GM23338 (cell line): Measurements from ENCODE around the gene IFNL2. TPM values are rescaled to one million over a fixed set of nuclear protein-coding genes. Genes with fewer than 3 reads are reported as not detected.
A peak's percentile ranks its signal among the peaks of the same experiment; 100 is the strongest.

Experiments used
- ATAC-seq: fragments of 200-7000 bp; cut with Tn5 transposase; 3 replicates; pipeline ENCODE4 v1.9.1; 2020
- DNase-seq: peaks from one replicate; pipeline ENCODE4 v3.0.0-alpha.2; 2015; ENCODE audit warnings: low spot score
- H2AFZ ChIP-seq: fragments of 200-600 bp; sonication (generic); 2 replicates; pipeline ENCODE4 v1.8.0; 2016; ENCODE audit warnings: antibody characterized with exemption, mild to moderate bottlenecking, moderate library complexity
- H3F3A ChIP-seq: fragments of 200-600 bp; sonication (generic); replicated peaks from 2 replicates; pipeline ENCODE4 v1.8.0; 2017; ENCODE audit warnings: antibody characterized with exemption, mixed run types, low read depth
- H3K27ac ChIP-seq: fragments of 200-600 bp; sonication (generic); 2 replicates; pipeline ENCODE4 v1.6.1; 2016; ENCODE audit warnings: low read depth
- H3K27me3 ChIP-seq: fragments of 200-600 bp; sonication (generic); 2 replicates; pipeline ENCODE4 v1.8.0; 2016; ENCODE audit warnings: mild to moderate bottlenecking, mixed run types, moderate library complexity; ENCODE audit not compliant: insufficient read depth
- H3K36me3 ChIP-seq: fragments of 200-600 bp; sonication (generic); 2 replicates; pipeline ENCODE4 v1.8.0; 2016; ENCODE audit warnings: mild to moderate bottlenecking; ENCODE audit not compliant: insufficient read depth
- H3K4me1 ChIP-seq: fragments of 200-600 bp; sonication (generic); 2 replicates; pipeline ENCODE4 v1.8.0; 2016; ENCODE audit warnings: mild to moderate bottlenecking, moderate library complexity; ENCODE audit not compliant: insufficient read depth
- H3K4me2 ChIP-seq: fragments of 200-600 bp; sonication (generic); 2 replicates; pipeline ENCODE4 v1.7.1; 2017; ENCODE audit warnings: mixed run types
- H3K4me3 ChIP-seq: fragments of 200-600 bp; sonication (generic); 2 replicates; pipeline ENCODE4 v1.6.1; 2016; ENCODE audit warnings: mixed run types
- H3K79me2 ChIP-seq: fragments of 200-600 bp; sonication (generic); replicated peaks from 2 replicates; pipeline ENCODE4 v1.8.0; 2017; ENCODE audit warnings: mild to moderate bottlenecking; ENCODE audit not compliant: insufficient read depth
- H3K9me2 ChIP-seq: fragments of 200-600 bp; sonication (generic); 2 replicates; pipeline ENCODE4 v1.8.0; 2017; ENCODE audit not compliant: insufficient read depth
- H4K20me1 ChIP-seq: fragments of 200-600 bp; sonication (generic); replicated peaks from 2 replicates; pipeline ENCODE4 v1.8.0; 2017; ENCODE audit warnings: mild to moderate bottlenecking; ENCODE audit not compliant: insufficient read depth
- H3K27ac Mint-ChIP-seq: 2 replicates; pipeline ENCODE4 v1.8.0; 2020; ENCODE audit warnings: inconsistent platforms, mild to moderate bottlenecking, moderate library complexity, mixed read lengths
- H3K27me3 Mint-ChIP-seq: 3 replicates; pipeline ENCODE4 v1.8.0; 2022; ENCODE audit warnings: low read depth, mild to moderate bottlenecking, moderate library complexity, mixed read lengths, inconsistent platforms; ENCODE audit not compliant: insufficient read depth, poor library complexity
- H3K36me3 Mint-ChIP-seq: 3 replicates; pipeline ENCODE4 v1.8.0; 2021; ENCODE audit warnings: low read depth, mild to moderate bottlenecking, inconsistent platforms, moderate library complexity, mixed read lengths
- H3K4me1 Mint-ChIP-seq: 3 replicates; pipeline ENCODE4 v1.8.0; 2020; ENCODE audit warnings: mild to moderate bottlenecking, inconsistent platforms, mixed read lengths
- H3K4me3 Mint-ChIP-seq: 3 replicates; pipeline ENCODE4 v1.8.0; 2021; ENCODE audit warnings: moderate library complexity, mild to moderate bottlenecking, inconsistent platforms, mixed read lengths
- H3K9me3 Mint-ChIP-seq: 3 replicates; pipeline ENCODE4 v1.8.0; 2020; ENCODE audit warnings: moderate library complexity, mild to moderate bottlenecking, inconsistent platforms, mixed read lengths
- CREB1 ChIP-seq: fragments of 250-450 bp; sonication (Bioruptor Pico); IDR thresholded peaks from 2 replicates; pipeline ENCODE4 v1.5.0; 2020; ENCODE audit warnings: low read depth, mild to moderate bottlenecking, moderate library complexity
- CTCF ChIP-seq, 2 experiments: fragments of 200-600 bp in 1 of 2; sonication (generic) in 1 of 2; conservative IDR thresholded peaks; 2 replicates each; pipeline versions ENCODE4 v1.5.1 to v1.6.1; 2016 to 2017; ENCODE audit warnings: antibody characterized with exemption in 2 of 2, low read depth in 2 of 2, mild to moderate bottlenecking in 2 of 2, moderate library complexity in 1 of 2
- EZH2phosphoT487 ChIP-seq: fragments of 200-600 bp; sonication (generic); IDR thresholded peaks from one replicate; pipeline ENCODE4 v1.8.1; 2018; ENCODE audit warnings: antibody characterized with exemption; ENCODE audit not compliant: unreplicated experiment
- JUNB ChIP-seq: IDR thresholded peaks from one replicate; pipeline ENCODE4 v1.6.1; 2016; ENCODE audit warnings: antibody characterized with exemption; ENCODE audit not compliant: unreplicated experiment
- POLR2AphosphoS5 ChIP-seq: IDR thresholded peaks from 2 replicates; pipeline ENCODE4 v1.6.1; 2016; ENCODE audit warnings: antibody characterized with exemption, low read depth
- STAT1 ChIP-seq: IDR thresholded peaks from one replicate; pipeline ENCODE4 v1.6.1; 2016; ENCODE audit warnings: antibody characterized with exemption; ENCODE audit not compliant: unreplicated experiment
- ZNF114 ChIP-seq: fragments of 250-450 bp; sonication (Bioruptor Pico); IDR thresholded peaks from 2 replicates; pipeline ENCODE4 v1.5.0; 2020; ENCODE audit warnings: mild to moderate bottlenecking, moderate library complexity
- ZNF331 ChIP-seq: fragments of 250-450 bp; sonication (Bioruptor Pico); IDR thresholded peaks from 2 replicates; pipeline ENCODE4 v1.5.0; 2020; ENCODE audit warnings: low read depth, mild to moderate bottlenecking, moderate library complexity
- polyA plus RNA-seq: library from polyadenylated mRNA; unstranded; fragments of >200 nt; fragmentation: Nextera tagmentation; extraction: Ambion mirVana; gene quantifications from 2 replicates; pipeline ENCODE4 v1.2.1, GENCODE V29; 2016
- total RNA-seq: library from RNA; depleted of rRNA; stranded (reverse); fragments of >200 nt; shearing (Covaris generic); gene quantifications from 2 replicates; pipeline ENCODE4 v1.2.3, GENCODE V29; 2014
- TF ChIP-seq, protein P1 (sequence below): fragments of 250-450 bp; sonication (Bioruptor Pico); IDR thresholded peaks from 2 replicates; pipeline ENCODE4 v1.5.0; 2020; ENCODE audit warnings: mild to moderate bottlenecking, moderate library complexity
- TF ChIP-seq, protein P2 (sequence below): IDR thresholded peaks from one replicate; pipeline ENCODE4 v1.6.1; 2018; ENCODE audit warnings: antibody characterized with exemption; ENCODE audit not compliant: unreplicated experiment
- TF ChIP-seq, protein P3 (sequence below): IDR thresholded peaks from 2 replicates; pipeline ENCODE4 v1.6.1; 2016; ENCODE audit warnings: antibody characterized with exemption

Gene IFNL2
- total and polyA plus RNA-seq, 2 experiments from 2014 or later = not detected

DNA sequence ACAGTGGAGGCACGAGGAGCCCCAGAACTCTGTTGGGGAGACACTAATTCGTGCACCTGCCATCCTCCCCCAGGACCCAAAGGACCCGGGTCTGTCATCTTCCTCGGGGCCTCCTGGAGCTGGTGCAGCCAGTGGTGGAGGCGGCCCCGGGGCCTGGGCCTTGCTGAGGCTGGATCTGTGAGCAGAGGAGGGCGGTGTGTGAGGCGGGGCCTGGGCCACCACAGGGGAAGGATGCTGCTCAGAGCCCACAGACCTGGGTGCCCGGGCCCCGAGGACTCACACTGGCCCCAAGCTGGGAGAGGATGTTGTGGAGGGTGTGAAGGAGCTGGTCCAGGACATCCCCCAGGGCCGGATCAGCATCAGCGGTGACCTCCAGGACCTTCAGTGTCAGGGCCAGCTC, 31.7 kb upstream of the IFNL2 start:
- no peaks in the 10 kb centered on the region for H3K36me3 ChIP-seq
- no peak overlapping the region for H2AFZ ChIP-seq
- peaks cover 19% of the 10 kb centered on the region; the same call in 1 of the 2 replicates for H3K27me3 ChIP-seq
- no peaks in the 10 kb centered on the region for H3K4me1 ChIP-seq
- TF ChIP-seq JUNB (no peak), EZH2phosphoT487 (no peak), ZNF114 (CRISPR knock-in tag) (no peak), POLR2AphosphoS5 (no peak), CREB1 (CRISPR knock-in tag) (no peak), CTCF (conservative IDR thresholded peaks at IDR 0.05; ENCODE audit: low read depth in 2 of 2) (no peak), STAT1 (no peak), ZNF331 (CRISPR knock-in tag) (no peak)
- TF ChIP-seq, protein P1, sequence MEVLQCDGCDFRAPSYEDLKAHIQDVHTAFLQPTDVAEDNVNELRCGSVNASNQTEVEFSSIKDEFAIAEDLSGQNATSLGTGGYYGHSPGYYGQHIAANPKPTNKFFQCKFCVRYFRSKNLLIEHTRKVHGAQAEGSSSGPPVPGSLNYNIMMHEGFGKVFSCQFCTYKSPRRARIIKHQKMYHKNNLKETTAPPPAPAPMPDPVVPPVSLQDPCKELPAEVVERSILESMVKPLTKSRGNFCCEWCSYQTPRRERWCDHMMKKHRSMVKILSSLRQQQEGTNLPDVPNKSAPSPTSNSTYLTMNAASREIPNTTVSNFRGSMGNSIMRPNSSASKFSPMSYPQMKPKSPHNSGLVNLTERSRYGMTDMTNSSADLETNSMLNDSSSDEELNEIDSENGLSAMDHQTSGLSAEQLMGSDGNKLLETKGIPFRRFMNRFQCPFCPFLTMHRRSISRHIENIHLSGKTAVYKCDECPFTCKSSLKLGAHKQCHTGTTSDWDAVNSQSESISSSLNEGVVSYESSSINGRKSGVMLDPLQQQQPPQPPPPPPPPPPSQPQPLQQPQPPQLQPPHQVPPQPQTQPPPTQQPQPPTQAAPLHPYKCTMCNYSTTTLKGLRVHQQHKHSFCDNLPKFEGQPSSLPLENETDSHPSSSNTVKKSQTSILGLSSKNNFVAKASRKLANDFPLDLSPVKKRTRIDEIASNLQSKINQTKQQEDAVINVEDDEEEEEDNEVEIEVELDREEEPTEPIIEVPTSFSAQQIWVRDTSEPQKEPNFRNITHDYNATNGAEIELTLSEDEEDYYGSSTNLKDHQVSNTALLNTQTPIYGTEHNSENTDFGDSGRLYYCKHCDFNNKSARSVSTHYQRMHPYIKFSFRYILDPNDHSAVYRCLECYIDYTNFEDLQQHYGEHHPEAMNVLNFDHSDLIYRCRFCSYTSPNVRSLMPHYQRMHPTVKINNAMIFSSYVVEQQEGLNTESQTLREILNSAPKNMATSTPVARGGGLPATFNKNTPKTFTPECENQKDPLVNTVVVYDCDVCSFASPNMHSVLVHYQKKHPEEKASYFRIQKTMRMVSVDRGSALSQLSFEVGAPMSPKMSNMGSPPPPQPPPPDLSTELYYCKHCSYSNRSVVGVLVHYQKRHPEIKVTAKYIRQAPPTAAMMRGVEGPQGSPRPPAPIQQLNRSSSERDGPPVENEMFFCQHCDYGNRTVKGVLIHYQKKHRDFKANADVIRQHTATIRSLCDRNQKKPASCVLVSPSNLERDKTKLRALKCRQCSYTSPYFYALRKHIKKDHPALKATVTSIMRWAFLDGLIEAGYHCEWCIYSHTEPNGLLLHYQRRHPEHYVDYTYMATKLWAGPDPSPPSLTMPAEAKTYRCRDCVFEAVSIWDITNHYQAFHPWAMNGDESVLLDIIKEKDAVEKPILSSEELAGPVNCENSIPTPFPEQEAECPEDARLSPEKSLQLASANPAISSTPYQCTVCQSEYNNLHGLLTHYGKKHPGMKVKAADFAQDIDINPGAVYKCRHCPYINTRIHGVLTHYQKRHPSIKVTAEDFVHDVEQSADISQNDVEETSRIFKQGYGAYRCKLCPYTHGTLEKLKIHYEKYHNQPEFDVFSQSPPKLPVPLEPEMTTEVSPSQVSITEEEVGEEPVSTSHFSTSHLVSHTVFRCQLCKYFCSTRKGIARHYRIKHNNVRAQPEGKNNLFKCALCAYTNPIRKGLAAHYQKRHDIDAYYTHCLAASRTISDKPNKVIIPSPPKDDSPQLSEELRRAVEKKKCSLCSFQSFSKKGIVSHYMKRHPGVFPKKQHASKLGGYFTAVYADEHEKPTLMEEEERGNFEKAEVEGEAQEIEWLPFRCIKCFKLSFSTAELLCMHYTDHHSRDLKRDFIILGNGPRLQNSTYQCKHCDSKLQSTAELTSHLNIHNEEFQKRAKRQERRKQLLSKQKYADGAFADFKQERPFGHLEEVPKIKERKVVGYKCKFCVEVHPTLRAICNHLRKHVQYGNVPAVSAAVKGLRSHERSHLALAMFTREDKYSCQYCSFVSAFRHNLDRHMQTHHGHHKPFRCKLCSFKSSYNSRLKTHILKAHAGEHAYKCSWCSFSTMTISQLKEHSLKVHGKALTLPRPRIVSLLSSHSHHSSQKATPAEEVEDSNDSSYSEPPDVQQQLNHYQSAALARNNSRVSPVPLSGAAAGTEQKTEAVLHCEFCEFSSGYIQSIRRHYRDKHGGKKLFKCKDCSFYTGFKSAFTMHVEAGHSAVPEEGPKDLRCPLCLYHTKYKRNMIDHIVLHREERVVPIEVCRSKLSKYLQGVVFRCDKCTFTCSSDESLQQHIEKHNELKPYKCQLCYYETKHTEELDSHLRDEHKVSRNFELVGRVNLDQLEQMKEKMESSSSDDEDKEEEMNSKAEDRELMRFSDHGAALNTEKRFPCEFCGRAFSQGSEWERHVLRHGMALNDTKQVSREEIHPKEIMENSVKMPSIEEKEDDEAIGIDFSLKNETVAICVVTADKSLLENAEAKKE (CRISPR knock-in tag) = no peak
- TF ChIP-seq, protein P2, sequence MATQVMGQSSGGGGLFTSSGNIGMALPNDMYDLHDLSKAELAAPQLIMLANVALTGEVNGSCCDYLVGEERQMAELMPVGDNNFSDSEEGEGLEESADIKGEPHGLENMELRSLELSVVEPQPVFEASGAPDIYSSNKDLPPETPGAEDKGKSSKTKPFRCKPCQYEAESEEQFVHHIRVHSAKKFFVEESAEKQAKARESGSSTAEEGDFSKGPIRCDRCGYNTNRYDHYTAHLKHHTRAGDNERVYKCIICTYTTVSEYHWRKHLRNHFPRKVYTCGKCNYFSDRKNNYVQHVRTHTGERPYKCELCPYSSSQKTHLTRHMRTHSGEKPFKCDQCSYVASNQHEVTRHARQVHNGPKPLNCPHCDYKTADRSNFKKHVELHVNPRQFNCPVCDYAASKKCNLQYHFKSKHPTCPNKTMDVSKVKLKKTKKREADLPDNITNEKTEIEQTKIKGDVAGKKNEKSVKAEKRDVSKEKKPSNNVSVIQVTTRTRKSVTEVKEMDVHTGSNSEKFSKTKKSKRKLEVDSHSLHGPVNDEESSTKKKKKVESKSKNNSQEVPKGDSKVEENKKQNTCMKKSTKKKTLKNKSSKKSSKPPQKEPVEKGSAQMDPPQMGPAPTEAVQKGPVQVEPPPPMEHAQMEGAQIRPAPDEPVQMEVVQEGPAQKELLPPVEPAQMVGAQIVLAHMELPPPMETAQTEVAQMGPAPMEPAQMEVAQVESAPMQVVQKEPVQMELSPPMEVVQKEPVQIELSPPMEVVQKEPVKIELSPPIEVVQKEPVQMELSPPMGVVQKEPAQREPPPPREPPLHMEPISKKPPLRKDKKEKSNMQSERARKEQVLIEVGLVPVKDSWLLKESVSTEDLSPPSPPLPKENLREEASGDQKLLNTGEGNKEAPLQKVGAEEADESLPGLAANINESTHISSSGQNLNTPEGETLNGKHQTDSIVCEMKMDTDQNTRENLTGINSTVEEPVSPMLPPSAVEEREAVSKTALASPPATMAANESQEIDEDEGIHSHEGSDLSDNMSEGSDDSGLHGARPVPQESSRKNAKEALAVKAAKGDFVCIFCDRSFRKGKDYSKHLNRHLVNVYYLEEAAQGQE = no peak
- TF ChIP-seq, protein P3, sequence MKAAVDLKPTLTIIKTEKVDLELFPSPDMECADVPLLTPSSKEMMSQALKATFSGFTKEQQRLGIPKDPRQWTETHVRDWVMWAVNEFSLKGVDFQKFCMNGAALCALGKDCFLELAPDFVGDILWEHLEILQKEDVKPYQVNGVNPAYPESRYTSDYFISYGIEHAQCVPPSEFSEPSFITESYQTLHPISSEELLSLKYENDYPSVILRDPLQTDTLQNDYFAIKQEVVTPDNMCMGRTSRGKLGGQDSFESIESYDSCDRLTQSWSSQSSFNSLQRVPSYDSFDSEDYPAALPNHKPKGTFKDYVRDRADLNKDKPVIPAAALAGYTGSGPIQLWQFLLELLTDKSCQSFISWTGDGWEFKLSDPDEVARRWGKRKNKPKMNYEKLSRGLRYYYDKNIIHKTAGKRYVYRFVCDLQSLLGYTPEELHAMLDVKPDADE = no peak
- Mint-ChIP-seq H3K27me3 (peaks cover 7% of the 10 kb centered on the region), H3K4me1 (no peaks in the 10 kb centered on the region; the same call in 2 of the 3 replicates), H3K36me3 (no peaks in the 10 kb centered on the region), H3K4me3 (no peak overlapping the region), H3K27ac (no peak overlapping the region), H3K9me3 (no peaks in the 10 kb centered on the region)
- H3K4me3 ChIP-seq = no peak overlapping the region
- DNase-seq (no peak), ATAC-seq (peak; percentile 64)
- no peak overlapping the region for H3K4me2 ChIP-seq
- H3F3A ChIP-seq = no peaks in the 10 kb centered on the region
- no peaks in the 10 kb centered on the region for H3K79me2 ChIP-seq
- H4K20me1 ChIP-seq = no peaks in the 10 kb centered on the region
- no peaks in the 10 kb centered on the region for H3K9me2 ChIP-seq
- no peak overlapping the region for H3K27ac ChIP-seq
